ENCODE measurements around the gene TIMM44. TPM values are rescaled to one million over a fixed set of nuclear protein-coding genes. Genes with fewer than 3 reads are reported as not detected.

TIMM44 gene
- total RNA-seq, 2 donors from 2014 or later = 20.5 to 73.8 TPM

- 91 to 96% methylated on average over 6 of the region's 6 CpGs for WGBS, 2 donors
- H3K4me1 ChIP-seq = no peaks in the 10 kb centered on the region
- intact Hi-C loops (cut with DNase I) = no loop called here
- ATAC-seq = no peak
- H3K27ac ChIP-seq = no peak overlapping the region
- no peak for DNase-seq
- H3K4me3 ChIP-seq = no peak overlapping the region
- no peaks in the 10 kb centered on the region for H3K9me3 ChIP-seq
- peaks cover 5 to 19% of the 10 kb centered on the region in 2 donors for H3K36me3 ChIP-seq (replicated peaks in 1 of 2; ENCODE audit: insufficient read depth in 1 of 2, low read depth in 2 of 2)
- no peak for TF ChIP-seq POLR2A (IDR thresholded peaks at IDR 0.05)
- TF ChIP-seq, protein P1, sequence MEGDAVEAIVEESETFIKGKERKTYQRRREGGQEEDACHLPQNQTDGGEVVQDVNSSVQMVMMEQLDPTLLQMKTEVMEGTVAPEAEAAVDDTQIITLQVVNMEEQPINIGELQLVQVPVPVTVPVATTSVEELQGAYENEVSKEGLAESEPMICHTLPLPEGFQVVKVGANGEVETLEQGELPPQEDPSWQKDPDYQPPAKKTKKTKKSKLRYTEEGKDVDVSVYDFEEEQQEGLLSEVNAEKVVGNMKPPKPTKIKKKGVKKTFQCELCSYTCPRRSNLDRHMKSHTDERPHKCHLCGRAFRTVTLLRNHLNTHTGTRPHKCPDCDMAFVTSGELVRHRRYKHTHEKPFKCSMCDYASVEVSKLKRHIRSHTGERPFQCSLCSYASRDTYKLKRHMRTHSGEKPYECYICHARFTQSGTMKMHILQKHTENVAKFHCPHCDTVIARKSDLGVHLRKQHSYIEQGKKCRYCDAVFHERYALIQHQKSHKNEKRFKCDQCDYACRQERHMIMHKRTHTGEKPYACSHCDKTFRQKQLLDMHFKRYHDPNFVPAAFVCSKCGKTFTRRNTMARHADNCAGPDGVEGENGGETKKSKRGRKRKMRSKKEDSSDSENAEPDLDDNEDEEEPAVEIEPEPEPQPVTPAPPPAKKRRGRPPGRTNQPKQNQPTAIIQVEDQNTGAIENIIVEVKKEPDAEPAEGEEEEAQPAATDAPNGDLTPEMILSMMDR (IDR thresholded peaks at IDR 0.05) = no peak
- no peaks in the 10 kb centered on the region for H3K27me3 ChIP-seq
Measured at GRCh38 chr19:7977723-7978040, 34.2 kb upstream of the TIMM44 start.

DNA sequence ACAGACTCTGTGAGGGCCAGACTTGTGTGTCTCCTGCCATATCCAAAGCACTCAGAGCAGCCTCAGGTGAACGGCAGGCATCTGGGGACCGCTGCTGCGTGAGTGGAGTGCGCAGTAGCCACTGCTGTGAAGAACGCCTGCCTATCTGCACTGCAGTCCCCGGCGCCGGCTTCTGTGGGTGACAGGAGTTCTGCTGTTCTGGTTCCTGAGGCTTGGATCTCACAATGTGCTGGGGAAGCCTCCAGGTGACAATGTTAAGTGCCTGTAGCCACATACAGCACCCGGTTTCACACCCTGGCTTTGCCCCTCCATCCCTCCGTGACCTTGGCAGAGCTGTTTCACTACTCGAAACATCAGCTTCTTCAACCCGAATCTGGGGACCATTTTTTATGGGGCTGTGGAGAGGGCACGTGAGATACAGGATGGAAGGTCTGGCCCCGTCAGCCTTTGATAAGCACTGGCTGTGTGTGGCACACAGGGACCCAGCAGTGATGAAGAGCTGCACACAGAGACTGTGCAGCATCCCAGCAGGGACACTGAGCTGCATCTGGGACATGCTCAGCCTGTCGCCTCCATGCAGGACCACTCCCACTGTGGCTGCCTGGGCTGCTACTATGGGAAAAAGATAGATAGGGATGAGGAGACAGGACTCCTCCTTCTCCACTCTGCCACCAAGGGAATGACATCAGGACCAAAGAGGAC lies 33.7 kb upstream of the TIMM44 start:
- Histone ChIP-seq H3K36me3 (replicated peaks in 1 of 2; ENCODE audit: insufficient read depth in 1 of 2, low read depth in 2 of 2) (peaks cover 5 to 20% of the 10 kb centered on the region in 2 donors), H3K27ac (no peak overlapping the region), H3K4me3 (no peak overlapping the region), H3K4me1 (no peaks in the 10 kb centered on the region), H3K9me3 (no peaks in the 10 kb centered on the region), H3K27me3 (no peaks in the 10 kb centered on the region)
- ATAC-seq (no peak), DNase-seq (no peak)
- 95 to 99% methylated on average over 15 of the region's 15 CpGs for WGBS, 2 donors
- intact Hi-C loops (cut with DNase I) = no loop called here
- TF ChIP-seq, protein P1 (IDR thresholded peaks at IDR 0.05) = no peak
- TF ChIP-seq POLR2A (IDR thresholded peaks at IDR 0.05) = no peak

DNA sequence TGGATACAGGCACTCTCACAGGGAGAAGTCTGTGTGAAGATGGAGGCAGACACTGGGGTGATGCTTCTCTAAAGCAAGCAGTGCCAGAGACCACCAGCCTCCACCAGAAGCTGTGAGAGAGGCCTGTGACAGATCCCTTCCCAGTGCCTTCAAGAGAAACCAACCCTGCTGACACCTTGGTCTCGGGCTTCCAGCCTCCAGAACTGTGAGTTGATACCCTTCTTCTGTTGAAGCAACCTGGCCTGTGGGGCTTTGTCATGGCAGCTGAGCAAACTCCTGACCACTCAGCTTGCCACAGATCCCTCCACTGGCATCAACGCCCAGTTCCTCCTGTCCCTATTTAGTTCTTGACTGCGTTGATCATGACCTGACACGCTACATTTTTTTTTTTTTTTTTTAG lies 33.0 kb upstream of the TIMM44 start:
- intact Hi-C loops (cut with DNase I) = no loop called here
- H3K27ac ChIP-seq = no peak overlapping the region
- WGBS, 2 donors = 94 to 100% methylated on average over 4 of the region's 4 CpGs
- ATAC-seq = no peak
- TF ChIP-seq POLR2A (IDR thresholded peaks at IDR 0.05) = no peak
- TF ChIP-seq, protein P1 (IDR thresholded peaks at IDR 0.05) = no peak
- H3K36me3 ChIP-seq (replicated peaks in 1 of 2; ENCODE audit: insufficient read depth in 1 of 2, low read depth in 2 of 2) = peaks cover 5 to 22% of the 10 kb centered on the region in 2 donors
- H3K4me1 ChIP-seq = no peaks in the 10 kb centered on the region
- H3K27me3 ChIP-seq = no peaks in the 10 kb centered on the region
- no peak for DNase-seq
- H3K9me3 ChIP-seq = no peaks in the 10 kb centered on the region
- no peak overlapping the region for H3K4me3 ChIP-seq

- intact Hi-C loops (cut with DNase I) = no loop called here
- DNase-seq (no peak), ATAC-seq (no peak)
Measured at GRCh38 chr19:7975037-7975436, 31.6 kb upstream of the TIMM44 start.

More at GRCh38 chr19:7975037-7975436, 31.6 kb upstream of the TIMM44 start:
- Histone ChIP-seq H3K27me3 (no peaks in the 10 kb centered on the region), H3K4me3 (no peak overlapping the region), H3K9me3 (no peaks in the 10 kb centered on the region), H3K4me1 (no peaks in the 10 kb centered on the region), H3K36me3 (replicated peaks in 1 of 2; ENCODE audit: insufficient read depth in 1 of 2, low read depth in 2 of 2) (peaks cover 5 to 15% of the 10 kb centered on the region in 2 donors), H3K27ac (no peak overlapping the region)
- 82% methylated on average over 7 of the region's 7 CpGs; no CpG with 5 or more reads in 1 of the 2 donors for WGBS, 2 donors
- TF ChIP-seq, protein P1 (IDR thresholded peaks at IDR 0.05) = no peak
- no peak for TF ChIP-seq POLR2A (IDR thresholded peaks at IDR 0.05)
